GM21360 (cell line): ENCODE measurements around the gene OBSCN.

Experiments
- ATAC-seq: cut with Tn5 transposase; IDR thresholded peaks from one replicate; pipeline ENCODE4 v1.9.1; 2021; ENCODE audit warnings: mild to moderate bottlenecking, moderate library complexity; ENCODE audit not compliant: unreplicated experiment

OBSCN gene

GRCh38 chr1:228428412-228428811 is 220.6 kb downstream of the OBSCN start:
- no peak for ATAC-seq
